ENCODE data around the gene CGRRF1. TPM values are rescaled to one million over a fixed set of nuclear protein-coding genes. Genes with fewer than 3 reads are reported as not detected.

CGRRF1 gene
- total and polyA plus RNA-seq, 2 of the 13 experiments (the other 11 are each of a cell fraction or from before 2014, with no cell fraction given): 16.8 to 18.2 TPM

- TF ChIP-seq ZNF597 (CRISPR knock-in tag; IDR thresholded peaks at IDR 0.05) (no peak), ZFY (CRISPR knock-in tag; IDR thresholded peaks at IDR 0.05) (peak; percentile 36), NR2F2 (IDR thresholded peaks at IDR 0.05; ENCODE audit: borderline replicate concordance, low read depth) (no peak), ZNF34 (CRISPR knock-in tag; IDR thresholded peaks at IDR 0.05; ENCODE audit: borderline replicate concordance) (no peak), ZNF274 (CRISPR knock-in tag; IDR thresholded peaks at IDR 0.05) (no peak), ZNF747 (CRISPR knock-in tag; IDR thresholded peaks at IDR 0.05; ENCODE audit: borderline replicate concordance) (0 out of 2 replicates have a peak, but pooled peaks have one; percentile 27), ZNF121 (CRISPR knock-in tag; IDR thresholded peaks at IDR 0.05) (no peak), ZNF12 (CRISPR knock-in tag; IDR thresholded peaks at IDR 0.05) (peak; percentile 57; the same call in 1 of the 2 replicates), POLR2A (IDR thresholded peaks at IDR 0.05; ENCODE audit: insufficient read depth in 1 of 2, low read depth in 2 of 2, low read length in 2 of 2) (no peak), MBD4 (IDR thresholded peaks at IDR 0.05; ENCODE audit: borderline replicate concordance, low read length) (no peak), ZNF264 (CRISPR knock-in tag; IDR thresholded peaks at IDR 0.05) (peak; percentile 51; the same call in 1 of the 2 replicates), HNRNPK (IDR thresholded peaks at IDR 0.05; ENCODE audit: low read depth, low read length, poor library complexity, severe bottlenecking) (no peak), ARID2 (CRISPR knock-in tag; IDR thresholded peaks at IDR 0.05; ENCODE audit: borderline replicate concordance) (no peak), ZNF616 (CRISPR knock-in tag; IDR thresholded peaks at IDR 0.05; ENCODE audit: low read depth) (no peak), CENPX (CRISPR knock-in tag; IDR thresholded peaks at IDR 0.05) (no peak), ZNF33B (CRISPR knock-in tag; IDR thresholded peaks at IDR 0.05) (no peak), ZNF44 (CRISPR knock-in tag; IDR thresholded peaks at IDR 0.05) (no peak), HES4 (CRISPR knock-in tag; IDR thresholded peaks at IDR 0.05; ENCODE audit: borderline replicate concordance) (no peak), AKAP8 (CRISPR knock-in tag; IDR thresholded peaks at IDR 0.05) (no peak), MED8 (CRISPR knock-in tag; IDR thresholded peaks at IDR 0.05; ENCODE audit: insufficient replicate concordance) (no peak), ZNF724P (CRISPR knock-in tag; IDR thresholded peaks at IDR 0.05; ENCODE audit: borderline replicate concordance) (no peak), FOXA1 (IDR thresholded peaks at IDR 0.05) (no peak), FOXA1 (CRISPR knock-in tag; IDR thresholded peaks at IDR 0.05) (no peak), REXO4 (CRISPR knock-in tag; IDR thresholded peaks at IDR 0.05; ENCODE audit: borderline replicate concordance) (no peak), DR1 (CRISPR knock-in tag; IDR thresholded peaks at IDR 0.05) (no peak), UBTF (CRISPR knock-in tag; IDR thresholded peaks at IDR 0.05) (no peak), ZNF160 (CRISPR knock-in tag; IDR thresholded peaks at IDR 0.05) (no peak), ZNF207 (IDR thresholded peaks at IDR 0.05; ENCODE audit: borderline replicate concordance) (no peak)
- TF ChIP-seq, protein P1, sequence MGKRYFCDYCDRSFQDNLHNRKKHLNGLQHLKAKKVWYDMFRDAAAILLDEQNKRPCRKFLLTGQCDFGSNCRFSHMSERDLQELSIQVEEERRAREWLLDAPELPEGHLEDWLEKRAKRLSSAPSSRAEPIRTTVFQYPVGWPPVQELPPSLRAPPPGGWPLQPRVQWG (CRISPR knock-in tag; IDR thresholded peaks at IDR 0.05; ENCODE audit: borderline replicate concordance, low read depth): no peak
- TF ChIP-seq, protein P2, sequence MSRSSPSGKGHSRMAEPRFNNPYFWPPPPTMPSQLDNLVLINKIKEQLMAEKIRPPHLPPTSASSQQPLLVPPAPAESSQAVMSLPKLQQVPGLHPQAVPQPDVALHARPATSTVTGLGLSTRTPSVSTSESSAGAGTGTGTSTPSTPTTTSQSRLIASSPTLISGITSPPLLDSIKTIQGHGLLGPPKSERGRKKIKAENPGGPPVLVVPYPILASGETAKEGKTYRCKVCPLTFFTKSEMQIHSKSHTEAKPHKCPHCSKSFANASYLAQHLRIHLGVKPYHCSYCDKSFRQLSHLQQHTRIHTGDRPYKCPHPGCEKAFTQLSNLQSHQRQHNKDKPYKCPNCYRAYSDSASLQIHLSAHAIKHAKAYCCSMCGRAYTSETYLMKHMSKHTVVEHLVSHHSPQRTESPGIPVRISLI (CRISPR knock-in tag; IDR thresholded peaks at IDR 0.05; ENCODE audit: borderline replicate concordance): peak; percentile 81
These were observed 46.8 kb downstream of the CGRRF1 start (continued) for GRCh38 chr14:54556535-54556934.

Measured in HepG2 (cell line).